Liver (tissue), 9 donors: ENCODE measurements around the gene NUDT16L1. TPM values are rescaled to one million over a fixed set of nuclear protein-coding genes. Genes with fewer than 3 reads are reported as not detected.

Experiments used
- DNase-seq: peaks from one replicate; pipeline ENCODE4 v3.0.0-alpha.2; 2017; ENCODE audit warnings: low spot score
- H3K27ac ChIP-seq, 2 donors: one replicate each; pipeline ENCODE4 v1.7.0; 2013; ENCODE audit warnings: inconsistent platforms in 2 of 2, low read length in 2 of 2, control low read depth in 1 of 2, low read depth in 1 of 2, mild to moderate bottlenecking in 1 of 2
- H3K27me3 ChIP-seq, 4 donors: one replicate each; pipeline versions ENCODE4 v1.6.1 to v1.7.0; 2013; ENCODE audit warnings: low read length in 3 of 4, inconsistent platforms in 1 of 4, mild to moderate bottlenecking in 1 of 4, moderate library complexity in 1 of 4; ENCODE audit not compliant: control insufficient read depth in 4 of 4, insufficient read depth in 4 of 4
- H3K36me3 ChIP-seq, 4 donors: one replicate each; pipeline versions ENCODE4 v1.6.1 to v1.7.0; 2013; ENCODE audit warnings: low read length in 3 of 4, mild to moderate bottlenecking in 3 of 4, low read depth in 1 of 4, moderate library complexity in 1 of 4; ENCODE audit not compliant: control insufficient read depth in 4 of 4, insufficient read depth in 3 of 4
- H3K4me1 ChIP-seq, 4 donors: one replicate each; pipeline versions ENCODE4 v1.6.1 to v1.7.0; 2013; ENCODE audit warnings: low read length in 3 of 4, mild to moderate bottlenecking in 3 of 4, moderate library complexity in 1 of 4; ENCODE audit not compliant: control insufficient read depth in 4 of 4, insufficient read depth in 4 of 4
- H3K4me3 ChIP-seq, 3 donors: one replicate each; pipeline versions ENCODE4 v1.6.1 to v1.7.0; 2013; ENCODE audit warnings: low read length in 3 of 3, control low read depth in 1 of 3, low read depth in 1 of 3, mild to moderate bottlenecking in 1 of 3
- H3K9ac ChIP-seq, 2 donors: one replicate each; pipeline ENCODE4 v1.7.0; 2013; ENCODE audit warnings: low read length in 2 of 2, mild to moderate bottlenecking in 2 of 2, moderate library complexity in 2 of 2, control low read depth in 1 of 2, low read depth in 1 of 2
- H3K9me3 ChIP-seq, 4 donors: one replicate each; pipeline versions ENCODE4 v1.6.1 to v1.7.0; 2013; ENCODE audit warnings: low read length in 3 of 4; ENCODE audit not compliant: control insufficient read depth in 4 of 4
- ATF3 ChIP-seq: IDR thresholded peaks from 2 replicates; pipeline ENCODE4 v1.6.1; 2016; ENCODE audit warnings: antibody characterized with exemption
- CTCF ChIP-seq: fragments of 150-350 bp; IDR thresholded peaks from 2 replicates; pipeline ENCODE4 v1.5.1; 2017; ENCODE audit warnings: improper control_type of control experiment, low read depth, low read length; ENCODE audit not compliant: missing input control
- EGR1 ChIP-seq, 2 donors: IDR thresholded peaks; 2 replicates each; pipeline ENCODE4 v1.6.1; 2016 to 2018; ENCODE audit warnings: antibody characterized with exemption in 2 of 2, low read depth in 2 of 2
- FOXA1 ChIP-seq: IDR thresholded peaks from 2 replicates; pipeline ENCODE4 v1.6.1; 2016; ENCODE audit warnings: antibody characterized with exemption
- FOXA2 ChIP-seq: IDR thresholded peaks from 2 replicates; pipeline ENCODE4 v1.6.1; 2016; ENCODE audit warnings: antibody characterized with exemption
- GABPA ChIP-seq, 2 donors: IDR thresholded peaks in 1 of 2; conservative IDR thresholded peaks in 1 of 2; 2 replicates each; pipeline ENCODE4 v1.6.1; 2016; ENCODE audit warnings: antibody characterized with exemption in 2 of 2, mild to moderate bottlenecking in 1 of 2, moderate library complexity in 1 of 2
- JUND ChIP-seq, 2 donors: IDR thresholded peaks; 2 replicates each; pipeline ENCODE4 v1.6.1; 2016; ENCODE audit warnings: antibody characterized with exemption in 2 of 2
- MAX ChIP-seq: IDR thresholded peaks from 2 replicates; pipeline ENCODE4 v1.6.1; 2016; ENCODE audit warnings: antibody characterized with exemption
- NR2F2 ChIP-seq: IDR thresholded peaks from 2 replicates; pipeline ENCODE4 v1.6.1; 2016; ENCODE audit warnings: antibody characterized with exemption
- RAD21 ChIP-seq, 2 donors: IDR thresholded peaks; 2 replicates each; pipeline ENCODE4 v1.6.1; 2016; ENCODE audit warnings: antibody characterized with exemption in 2 of 2, mild to moderate bottlenecking in 2 of 2
- RXRA ChIP-seq, 2 donors: IDR thresholded peaks; 2 replicates each; pipeline ENCODE4 v1.6.1; 2017 to 2018; ENCODE audit warnings: antibody characterized with exemption in 2 of 2, mild to moderate bottlenecking in 1 of 2
- SP1 ChIP-seq: IDR thresholded peaks from 2 replicates; pipeline ENCODE4 v1.6.1; 2018; ENCODE audit warnings: antibody characterized with exemption, mild to moderate bottlenecking
- TAF1 ChIP-seq: conservative IDR thresholded peaks from 2 replicates; pipeline ENCODE4 v1.6.1; 2016; ENCODE audit warnings: antibody characterized with exemption, mild to moderate bottlenecking
- YY1 ChIP-seq: IDR thresholded peaks from 2 replicates; pipeline ENCODE4 v1.6.1; 2016; ENCODE audit warnings: antibody characterized with exemption, mild to moderate bottlenecking
- ZBTB33 ChIP-seq: IDR thresholded peaks from 2 replicates; pipeline ENCODE4 v1.6.1; 2016; ENCODE audit warnings: antibody characterized with exemption
- WGBS: extraction: QIAGEN DNeasy Blood & Tissue Kit; methylation state at CpG from one replicate; pipeline ENCODE4 v1.1.7; 2013; 5-methylcytosine and 5-hydroxymethylcytosine counted together
- polyA plus RNA-seq, 2 donors: library from polyadenylated mRNA; stranded (reverse) in 1 of 2; unstranded in 1 of 2; fragments of 200-250 nt in 1 of 2; fragments of >200 nt in 1 of 2; fragmentation: Nextera tagmentation in 1 of 2; extraction: Ambion mirVana in 1 of 2; gene quantifications; one replicate each; pipeline versions ENCODE4 v1.2.1 to v1.2.3, GENCODE V29; 2013 to 2015
- total RNA-seq, 2 donors: library from RNA; depleted of rRNA; stranded (reverse); fragments of >200 nt; gene quantifications; one replicate each; pipeline ENCODE4 v1.2.3, GENCODE V29; 2014
- donor health status: healthy.
- donor health status: healthy.
- donor health status: healthy.
- donor health status: healthy.
- donor health status: healthy.

NUDT16L1 gene
- total and polyA plus RNA-seq, 4 donors = 22.4 to 43.4 (median 36.3) TPM

- Histone ChIP-seq H3K4me1 (peaks cover 15 to 47% (median 35%) of the 10 kb centered on the region in 4 donors), H3K4me3 (no peak overlapping the region), H3K27me3 (no peaks in the 10 kb centered on the region), H3K9ac (no peak overlapping the region), H3K9me3 (no peaks in the 10 kb centered on the region), H3K36me3 (peaks cover 2 to 32% (median 22%) of the 10 kb centered on the region in 4 donors), H3K27ac (peak overlapping the region; percentile 14 to 17)
- no peak for DNase-seq
- 83% methylated on average over 20 of the region's 20 CpGs for WGBS
- TF ChIP-seq SP1 (no peak), RXRA (IDR thresholded peaks at IDR 0.05) (no peak), ATF3 (no peak), YY1 (no peak), RAD21 (IDR thresholded peaks at IDR 0.05) (no peak), FOXA1 (no peak), GABPA (IDR thresholded peaks at IDR 0.05 in 1 of 2, conservative IDR thresholded peaks at IDR 0.05 in 1 of 2) (no peak), FOXA2 (no peak), ZBTB33 (no peak), EGR1 (IDR thresholded peaks at IDR 0.05; ENCODE audit: low read depth in 2 of 2) (no peak), MAX (no peak), NR2F2 (no peak), CTCF (no peak), JUND (IDR thresholded peaks at IDR 0.05) (no peak), TAF1 (no peak)
These were observed 26.0 kb upstream of the NUDT16L1 start for GRCh38 chr16:4667203-4667963.

- no peak overlapping the region for H3K4me3 ChIP-seq
- H3K9ac ChIP-seq = no peak overlapping the region
- H3K27ac ChIP-seq = no peak overlapping the region
- WGBS = 96% methylated on average over 10 of the region's 10 CpGs
- no peaks in the 10 kb centered on the region for H3K9me3 ChIP-seq
- no peaks in the 10 kb centered on the region for H3K27me3 ChIP-seq
- TF ChIP-seq RAD21 (IDR thresholded peaks at IDR 0.05) = no peak
- H3K36me3 ChIP-seq = peaks cover 2 to 38% (median 22%) of the 10 kb centered on the region in 4 donors
- peaks cover 8 to 39% (median 28%) of the 10 kb centered on the region in 4 donors for H3K4me1 ChIP-seq
- DNase-seq = no peak
These were observed 24.9 kb upstream of the NUDT16L1 start for GRCh38 chr16:4668313-4668960.
